Smooth muscle cell of the coronary artery (primary cell): Measurements from ENCODE around the gene PLEKHF1. TPM values are rescaled to one million over a fixed set of nuclear protein-coding genes. Genes with fewer than 3 reads are reported as not detected.

Source experiments
- total RNA-seq: library from RNA; depleted of rRNA; stranded (reverse); fragments of >200 nt; gene quantifications from 2 replicates; pipeline ENCODE4 v1.2.3, GENCODE V29; 2014; ENCODE audit warnings: low replicate concordance

Gene PLEKHF1, protein sequence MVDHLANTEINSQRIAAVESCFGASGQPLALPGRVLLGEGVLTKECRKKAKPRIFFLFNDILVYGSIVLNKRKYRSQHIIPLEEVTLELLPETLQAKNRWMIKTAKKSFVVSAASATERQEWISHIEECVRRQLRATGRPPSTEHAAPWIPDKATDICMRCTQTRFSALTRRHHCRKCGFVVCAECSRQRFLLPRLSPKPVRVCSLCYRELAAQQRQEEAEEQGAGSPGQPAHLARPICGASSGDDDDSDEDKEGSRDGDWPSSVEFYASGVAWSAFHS
- 9.5 and 52.7 TPM in 2 replicates for total RNA-seq

GRCh38 chr19:29665215-29665825 lies at the start of gene PLEKHF1:
PLEKHF1 (plus strand) TSS chr19:29665461; CDS start chr19:29673840, 8,379 bp downstream.

GRCh38 chr19:29714953-29715700 lies 49.9 kb downstream of the PLEKHF1 start, which contains the start of gene C19orf12:
C19orf12 (minus strand) TSS chr19:29715261; CDS start chr19:29708413, 6,848 bp downstream.

Other genes starting within 250 kb of the PLEKHF1 start
- not detected in 2 replicates for gene VSTM2B, start 139.5 kb upstream of the PLEKHF1 start, total RNA-seq
- gene POP4, start 59.2 kb upstream of the PLEKHF1 start, total RNA-seq = 69.6 and 81.9 TPM in 2 replicates
- gene C19orf12, start 49.8 kb downstream of the PLEKHF1 start, total RNA-seq = 11.3 and 18.0 TPM in 2 replicates
- 4.0 and 5.9 TPM in 2 replicates for gene CCNE1, start 146.5 kb downstream of the PLEKHF1 start, total RNA-seq